ENCODE results near the gene MCUB.
"Not testable (repeated sequence)": the region's sequence is repeated elsewhere in the genome, so short reads cannot be mapped to it uniquely, and the experiment has no call there.

Gene MCUB
- total RNA-seq = 144 to 154 reads per million in 2 donors

- peak; percentile 82 for DNase-seq
These were observed at the start of gene MCUB for GRCh38 chr4:109559983-109560686. Gene MCUB (plus strand): TSS chr4:109560246. CDS start chr4:109560338, 92 bp downstream.

- no peak for DNase-seq
These were observed 49.4 kb upstream of the MCUB start for GRCh38 chr4:109510687-109511086.

- no peak for DNase-seq
These were observed 48.6 kb upstream of the MCUB start for GRCh38 chr4:109511414-109511813.

GRCh38 chr4:109513368-109513767, 46.7 kb upstream of the MCUB start:
- not testable (repeated sequence) for DNase-seq

GRCh38 chr4:109532182-109532581, 27.9 kb upstream of the MCUB start:
- no peak for DNase-seq

- DNase-seq = no peak
These were observed 14.6 kb upstream of the MCUB start for GRCh38 chr4:109545401-109545800.

GRCh38 chr4:109547394-109547793, 12.7 kb upstream of the MCUB start:
- no peak for DNase-seq

GRCh38 chr4:109548655-109549054, 11.4 kb upstream of the MCUB start:
- DNase-seq = no peak

GRCh38 chr4:109552237-109552636, 7.8 kb upstream of the MCUB start:
- DNase-seq = no peak

GRCh38 chr4:109553130-109553529, 6.9 kb upstream of the MCUB start:
- no peak for DNase-seq

- no peak for DNase-seq
These were observed 5.1 kb upstream of the MCUB start for GRCh38 chr4:109554971-109555370.

GRCh38 chr4:109557433-109557832, 2.6 kb upstream of the MCUB start:
- peak; percentile 13 for DNase-seq

GRCh38 chr4:109558095-109558494, 2.0 kb upstream of the MCUB start:
- not testable (repeated sequence) for DNase-seq

- DNase-seq = peak; percentile 26
These were observed 442 bp upstream of the MCUB start for GRCh38 chr4:109559625-109559982.

- DNase-seq = no peak
These were observed 828 bp downstream of the MCUB start for GRCh38 chr4:109560687-109561461.

- DNase-seq = no peak
These were observed 2.6 kb downstream of the MCUB start for GRCh38 chr4:109562457-109563239.

GRCh38 chr4:109571494-109571893, 11.4 kb downstream of the MCUB start:
- no peak for DNase-seq

GRCh38 chr4:109572154-109572553, 12.1 kb downstream of the MCUB start:
- DNase-seq = no peak

GRCh38 chr4:109574443-109574850, 14.4 kb downstream of the MCUB start:
- DNase-seq = no peak

GRCh38 chr4:109574931-109575804, 15.1 kb downstream of the MCUB start:
- no peak for DNase-seq

- no peak for DNase-seq
These were observed 16.4 kb downstream of the MCUB start for GRCh38 chr4:109576462-109576861.

GRCh38 chr4:109578846-109579245, 18.8 kb downstream of the MCUB start:
- DNase-seq = no peak

Measured in activated gamma-delta T cell (primary cell).